Stimulated activated CD8-positive, alpha-beta memory T cell treated with anti-CD3 and anti-CD28 coated beads, Interleukin-4, amount 100 ng/mL, for 24 hours (primary cell): ENCODE data around the gene EML5.

Experiments used
- DNase-seq: peaks from one replicate; pipeline ENCODE4 v3.0.0-alpha.2; 2020; ENCODE audit warnings: low read depth

EML5 gene

GRCh38 chr14:88614218-88614907 is 178.4 kb downstream of the EML5 start:
- no peak for DNase-seq

GRCh38 chr14:88613552-88614010 is 179.2 kb downstream of the EML5 start:
- DNase-seq, result no peak

- no peak for DNase-seq
Measured at GRCh38 chr14:88612981-88613380, 179.8 kb downstream of the EML5 start.

GRCh38 chr14:88611878-88612277 is 180.9 kb downstream of the EML5 start:
- DNase-seq, result no peak

- DNase-seq, result no peak
Measured at GRCh38 chr14:88607829-88608228, 184.9 kb downstream of the EML5 start.

- DNase-seq, result no peak
Measured at GRCh38 chr14:88605594-88605993, 187.2 kb downstream of the EML5 start.

- no peak for DNase-seq
Measured at GRCh38 chr14:88604212-88604611, 188.5 kb downstream of the EML5 start.

- no peak for DNase-seq
Measured at GRCh38 chr14:88599761-88600439, 192.9 kb downstream of the EML5 start.

GRCh38 chr14:88599326-88599725 is 193.4 kb downstream of the EML5 start:
- DNase-seq, result no peak

GRCh38 chr14:88598097-88598675 is 194.6 kb downstream of the EML5 start:
- no peak for DNase-seq

GRCh38 chr14:88597601-88598000 is 195.2 kb downstream of the EML5 start:
- DNase-seq, result no peak

- no peak for DNase-seq
Measured at GRCh38 chr14:88597038-88597437, 195.7 kb downstream of the EML5 start.

- no peak for DNase-seq
Measured at GRCh38 chr14:88592031-88592430, 200.7 kb downstream of the EML5 start.

- DNase-seq, result no peak
Measured at GRCh38 chr14:88590173-88590572, 202.6 kb downstream of the EML5 start.

- DNase-seq, result no peak
Measured at GRCh38 chr14:88588081-88588480, 204.7 kb downstream of the EML5 start.

- DNase-seq, result no peak
Measured at GRCh38 chr14:88584451-88584850, 208.3 kb downstream of the EML5 start.

GRCh38 chr14:88576222-88576621 is 216.5 kb downstream of the EML5 start:
- DNase-seq, result no peak

GRCh38 chr14:88572117-88572516 is 220.6 kb downstream of the EML5 start:
- no peak for DNase-seq

GRCh38 chr14:88568196-88568595 is 224.6 kb downstream of the EML5 start:
- DNase-seq, result no peak

- DNase-seq, result no peak
Measured at GRCh38 chr14:88565427-88565826, 227.3 kb downstream of the EML5 start.

GRCh38 chr14:88563845-88564244 is 228.9 kb downstream of the EML5 start:
- DNase-seq, result no peak

- DNase-seq, result peak; percentile 80
Measured at GRCh38 chr14:88562831-88563686, 229.7 kb downstream of the EML5 start, which contains the start of gene ZC3H14. ZC3H14 (plus strand) TSS chr14:88563037; CDS start chr14:88563134, 97 bp downstream.
